Measurements from ENCODE around the gene NDEL1. TPM values are rescaled to one million over a fixed set of nuclear protein-coding genes. Genes with fewer than 3 reads are reported as not detected.

NDEL1 gene, protein sequence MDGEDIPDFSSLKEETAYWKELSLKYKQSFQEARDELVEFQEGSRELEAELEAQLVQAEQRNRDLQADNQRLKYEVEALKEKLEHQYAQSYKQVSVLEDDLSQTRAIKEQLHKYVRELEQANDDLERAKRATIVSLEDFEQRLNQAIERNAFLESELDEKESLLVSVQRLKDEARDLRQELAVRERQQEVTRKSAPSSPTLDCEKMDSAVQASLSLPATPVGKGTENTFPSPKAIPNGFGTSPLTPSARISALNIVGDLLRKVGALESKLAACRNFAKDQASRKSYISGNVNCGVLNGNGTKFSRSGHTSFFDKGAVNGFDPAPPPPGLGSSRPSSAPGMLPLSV
- 10 to 100 TPM; 50.6 to 57.1 TPM for total RNA-seq
- 66.6 TPM for polyA plus RNA-seq

- peak within 1 kb of the TSS; percentile 98 for H3K27ac ChIP-seq (ENCODE audit: low read depth, low read length)
- H3K27ac Mint-ChIP-seq, result peak within 1 kb of the TSS; percentile 96 to 100 (median 99)
- no peaks in the 10 kb centered on the region for H3K9me3 Mint-ChIP-seq
- H3K27me3 ChIP-seq (ENCODE audit: insufficient read depth, low read length, poor library complexity, severe bottlenecking), result no peaks in the 10 kb centered on the region
- ChIA-PET POLR2A (interaction anchor here (0.8 to 2.3 kb wide), 7 partner anchors 41 to 530 kb away, joined by 3 to 11 read pairs (median 6); partner anchors contain the start of genes KRABD2, PIK3R5 and RPL26), CTCF (interaction anchor here (0.6 to 1.6 kb wide), 6 partner anchors 26 to 311 kb away, joined by 3 to 8 read pairs (median 4); partner anchors contain the start of genes CTC1 and KRABD2)
- H3K4me1 Mint-ChIP-seq, result peaks cover 29 to 46% (median 42%) of the 10 kb centered on the region in 3 donors
- H3K9me3 ChIP-seq (ENCODE audit: low read length), result no peaks in the 10 kb centered on the region
- no peaks in the 10 kb centered on the region for H3K36me3 ChIP-seq (ENCODE audit: insufficient read depth, low read length)
- peak; percentile 98 to 100 (median 99) for DNase-seq
- peak within 1 kb of the TSS; percentile 82 for H3K4me3 ChIP-seq (ENCODE audit: low read length)
- H3K36me3 Mint-ChIP-seq, result peaks cover 0 to 31% (median 0%) of the 10 kb centered on the region in 3 donors
- peak within 1 kb of the TSS; percentile 92 to 99 (median 97) for H3K4me3 Mint-ChIP-seq
- H3K4me1 ChIP-seq (ENCODE audit: insufficient read depth, low read length), result peaks cover 28% of the 10 kb centered on the region
- no peaks in the 10 kb centered on the region for H3K27me3 Mint-ChIP-seq
These were observed at the start of gene NDEL1 for GRCh38 chr17:8435245-8436168. Gene NDEL1, plus strand, starts transcription at chr17:8435884. Its CDS starts 8,388 bp downstream, at chr17:8444272.

DNA sequence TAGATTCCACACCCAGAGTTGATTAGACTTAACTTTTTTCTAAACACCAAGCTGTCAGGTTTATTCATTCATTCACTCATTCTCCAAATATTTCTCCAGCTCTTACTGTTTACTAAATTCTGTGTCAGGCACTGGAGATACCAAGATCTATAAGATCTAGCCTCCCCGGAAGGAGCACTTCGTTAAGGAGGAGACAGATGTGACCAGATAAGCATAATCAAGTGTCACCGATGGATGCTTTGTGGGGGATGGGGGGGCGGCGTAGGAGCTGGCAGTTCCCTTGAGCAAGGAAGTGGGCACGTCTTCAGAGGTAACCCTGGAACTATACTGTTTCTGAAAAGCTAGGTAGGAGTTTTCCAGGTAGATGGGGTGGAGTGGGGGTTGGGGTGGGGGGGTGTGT, 48.8 kb upstream of the NDEL1 start:
- H3K27me3 Mint-ChIP-seq, result peaks cover 0 to 2% of the 10 kb centered on the region in 2 donors
- no peak for DNase-seq
- CTCF ChIA-PET, result interaction anchor here (1.4 kb wide), 1 partner anchor 10 kb away, joined by 5 read pairs; the partner anchor contains the start of gene KRABD2
- H3K27ac Mint-ChIP-seq, result peak overlapping the region in 1 of 8 donors; percentile 76
- H3K27ac ChIP-seq (ENCODE audit: low read depth, low read length), result no peak overlapping the region
- H3K9me3 ChIP-seq (ENCODE audit: low read length), result no peaks in the 10 kb centered on the region
- peak overlapping the region in 3 of 7 donors; percentile 15 to 80 (median 41) for H3K4me3 Mint-ChIP-seq
- POLR2A ChIA-PET, result no interaction called here
- H3K4me1 Mint-ChIP-seq, result peaks cover 40 to 61% (median 57%) of the 10 kb centered on the region in 3 donors
- peaks cover 2 to 13% (median 4%) of the 10 kb centered on the region in 3 donors for H3K36me3 Mint-ChIP-seq
- peaks cover 30% of the 10 kb centered on the region for H3K4me1 ChIP-seq (ENCODE audit: insufficient read depth, low read length)
- no peaks in the 10 kb centered on the region for H3K27me3 ChIP-seq (ENCODE audit: insufficient read depth, low read length, poor library complexity, severe bottlenecking)
- H3K4me3 ChIP-seq (ENCODE audit: low read length), result no peak overlapping the region
- no peaks in the 10 kb centered on the region for H3K36me3 ChIP-seq (ENCODE audit: insufficient read depth, low read length)
- H3K9me3 Mint-ChIP-seq, result no peaks in the 10 kb centered on the region

- Mint-ChIP-seq H3K27ac (peak overlapping the region; percentile 42 to 93 (median 76)), H3K4me1 (peaks cover 29 to 48% (median 45%) of the 10 kb centered on the region in 3 donors), H3K27me3 (peaks cover 0 to 2% of the 10 kb centered on the region in 2 donors), H3K36me3 (peaks cover under 1% of the 10 kb centered on the region in 3 donors), H3K9me3 (no peaks in the 10 kb centered on the region), H3K4me3 (peak overlapping the region; percentile 8 to 75 (median 52))
- peak in 4 of 5 donors; percentile 30 to 70 (median 52) for DNase-seq
- POLR2A ChIA-PET, result no interaction called here
- CTCF ChIA-PET, result interaction anchor here (1.5 kb wide), 1 partner anchor 11 kb away, joined by 6 read pairs; the partner anchor contains the start of gene KRABD2
- H3K4me1 ChIP-seq (ENCODE audit: insufficient read depth, low read length), result peaks cover 26% of the 10 kb centered on the region
- H3K27me3 ChIP-seq (ENCODE audit: insufficient read depth, low read length, poor library complexity, severe bottlenecking), result no peaks in the 10 kb centered on the region
- no peaks in the 10 kb centered on the region for H3K9me3 ChIP-seq (ENCODE audit: low read length)
- no peak overlapping the region for H3K27ac ChIP-seq (ENCODE audit: low read depth, low read length)
- no peak overlapping the region for H3K4me3 ChIP-seq (ENCODE audit: low read length)
- no peaks in the 10 kb centered on the region for H3K36me3 ChIP-seq (ENCODE audit: insufficient read depth, low read length)
These were observed 47.6 kb upstream of the NDEL1 start for GRCh38 chr17:8387914-8388651.

DNA sequence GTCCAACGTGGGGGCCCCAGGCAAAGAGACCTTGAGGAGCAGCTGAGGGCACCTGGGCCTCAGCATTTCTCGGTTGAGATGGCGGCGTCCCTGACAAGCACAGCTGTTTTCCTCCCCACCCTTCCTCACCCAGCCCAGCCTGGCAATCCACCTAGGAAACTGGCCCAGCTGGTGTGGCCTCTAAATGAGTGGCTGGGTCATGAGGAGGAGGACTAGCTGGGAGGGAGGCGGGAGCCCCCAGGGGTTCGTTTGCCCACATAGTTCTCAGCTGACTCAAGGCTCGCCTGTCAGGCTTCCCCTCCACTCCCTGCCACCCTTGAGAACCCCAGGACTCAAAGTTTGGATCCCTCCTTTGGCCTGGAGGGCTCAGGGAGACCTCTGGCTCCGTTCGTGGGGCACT, 44.0 kb upstream of the NDEL1 start:
- H3K9me3 Mint-ChIP-seq, result no peaks in the 10 kb centered on the region
- H3K36me3 Mint-ChIP-seq, result no peaks in the 10 kb centered on the region
- H3K4me1 Mint-ChIP-seq, result peaks cover 27 to 43% (median 35%) of the 10 kb centered on the region in 3 donors
- no peaks in the 10 kb centered on the region for H3K9me3 ChIP-seq (ENCODE audit: low read length)
- no peak for DNase-seq
- H3K27ac ChIP-seq (ENCODE audit: low read depth, low read length), result no peak overlapping the region
- ChIA-PET POLR2A (no interaction called here), CTCF (interaction anchor here (1.2 to 4.8 kb wide), 2 partner anchors 8 to 19 kb away, joined by 5 to 21 read pairs; no protein-coding TSS in a partner anchor)
- peak overlapping the region in 1 of 8 donors; percentile 29 for H3K27ac Mint-ChIP-seq
- H3K4me3 ChIP-seq (ENCODE audit: low read length), result no peak overlapping the region
- no peaks in the 10 kb centered on the region for H3K36me3 ChIP-seq (ENCODE audit: insufficient read depth, low read length)
- no peaks in the 10 kb centered on the region for H3K27me3 ChIP-seq (ENCODE audit: insufficient read depth, low read length, poor library complexity, severe bottlenecking)
- H3K4me1 ChIP-seq (ENCODE audit: insufficient read depth, low read length), result peaks cover 24% of the 10 kb centered on the region
- no peak overlapping the region for H3K4me3 Mint-ChIP-seq
- H3K27me3 Mint-ChIP-seq, result peaks cover 2 to 3% of the 10 kb centered on the region in 2 donors

DNA sequence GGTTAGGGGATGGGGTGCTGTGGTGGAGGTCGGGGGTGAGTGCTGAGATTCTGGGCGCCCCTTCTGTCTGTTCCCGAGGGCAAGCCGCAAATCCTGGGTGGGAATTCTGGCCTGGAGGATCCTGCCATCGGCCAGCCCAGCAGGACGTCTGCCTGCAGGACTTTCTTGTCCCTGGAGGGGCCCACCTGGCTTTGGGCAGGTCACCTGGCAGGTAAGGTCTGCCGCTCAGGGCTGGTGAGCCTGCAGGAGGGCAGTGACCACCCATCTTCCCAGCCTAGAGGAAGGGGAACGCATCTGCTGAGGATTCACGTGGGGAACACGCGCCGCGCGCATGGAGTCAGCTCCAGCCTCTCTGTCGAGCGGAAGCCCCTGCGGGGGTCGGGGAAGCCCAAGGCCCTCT, 43.4 kb upstream of the NDEL1 start:
- Histone ChIP-seq H3K4me1 (ENCODE audit: insufficient read depth, low read length) (peaks cover 24% of the 10 kb centered on the region), H3K27me3 (ENCODE audit: insufficient read depth, low read length, poor library complexity, severe bottlenecking) (no peaks in the 10 kb centered on the region), H3K27ac (ENCODE audit: low read depth, low read length) (no peak overlapping the region), H3K9me3 (ENCODE audit: low read length) (no peaks in the 10 kb centered on the region), H3K36me3 (ENCODE audit: insufficient read depth, low read length) (no peaks in the 10 kb centered on the region), H3K4me3 (ENCODE audit: low read length) (no peak overlapping the region)
- Mint-ChIP-seq H3K36me3 (no peaks in the 10 kb centered on the region), H3K4me1 (peaks cover 27 to 41% (median 33%) of the 10 kb centered on the region in 3 donors), H3K9me3 (no peaks in the 10 kb centered on the region), H3K4me3 (no peak overlapping the region), H3K27ac (peak overlapping the region in 1 of 8 donors; percentile 29), H3K27me3 (peaks cover 2 to 4% of the 10 kb centered on the region in 2 donors)
- DNase-seq, result no peak
- CTCF ChIA-PET, result interaction anchor here (4.8 kb wide), 1 partner anchor 9 kb away, joined by 21 read pairs; no protein-coding TSS in a partner anchor
- POLR2A ChIA-PET, result interaction anchor here (0.9 kb wide), 1 partner anchor 9 kb away, joined by 3 read pairs; no protein-coding TSS in a partner anchor

- no peaks in the 10 kb centered on the region for H3K36me3 ChIP-seq (ENCODE audit: insufficient read depth, low read length)
- peaks cover 19% of the 10 kb centered on the region for H3K4me1 ChIP-seq (ENCODE audit: insufficient read depth, low read length)
- Mint-ChIP-seq H3K27ac (peak overlapping the region in 7 of 8 donors; percentile 71 to 100 (median 94)), H3K36me3 (no peaks in the 10 kb centered on the region), H3K27me3 (peaks cover 2 to 8% of the 10 kb centered on the region in 2 donors), H3K9me3 (no peaks in the 10 kb centered on the region), H3K4me3 (peak overlapping the region in 2 of 7 donors; percentile 64 to 83), H3K4me1 (peaks cover 22 to 35% (median 27%) of the 10 kb centered on the region in 3 donors)
- no peaks in the 10 kb centered on the region for H3K9me3 ChIP-seq (ENCODE audit: low read length)
- H3K4me3 ChIP-seq (ENCODE audit: low read length), result no peak overlapping the region
- peaks cover 3% of the 10 kb centered on the region for H3K27me3 ChIP-seq (ENCODE audit: insufficient read depth, low read length, poor library complexity, severe bottlenecking)
- DNase-seq, result no peak
- CTCF ChIA-PET, result interaction anchor here (1.1 to 4.8 kb wide), 3 partner anchors 9 to 44 kb away, joined by 3 to 21 read pairs (median 16); no protein-coding TSS in a partner anchor
- POLR2A ChIA-PET, result interaction anchor here (0.9 kb wide), 1 partner anchor 9 kb away, joined by 3 read pairs; no protein-coding TSS in a partner anchor
- peak overlapping the region; percentile 13 for H3K27ac ChIP-seq (ENCODE audit: low read depth, low read length)
These were observed 42.8 kb upstream of the NDEL1 start for GRCh38 chr17:8392674-8393469.

All from CD8-positive, alpha-beta memory T cell (primary cell).